Vagina (tissue), 2 donors: ENCODE measurements around the gene TSPAN15. TPM values are rescaled to one million over a fixed set of nuclear protein-coding genes. Genes with fewer than 3 reads are reported as not detected.
A peak's percentile ranks its signal among the peaks of the same experiment; 100 is the strongest.
"Not testable (repeated sequence)": the region's sequence is repeated elsewhere in the genome, so short reads cannot be mapped to it uniquely, and the experiment has no call there.

Source experiments
- DNase-seq, 2 donors: peaks; one replicate each; pipeline ENCODE4 v3.0.0-alpha.2; 2017; ENCODE audit errors: extremely low spot score in 2 of 2
- H3K27ac ChIP-seq: fragments of 200-600 bp; sonication (generic); one replicate; pipeline ENCODE4 v1.5.1; 2019
- H3K27me3 ChIP-seq: fragments of 200-600 bp; sonication (generic); one replicate; pipeline ENCODE4 v1.5.1; 2019
- H3K36me3 ChIP-seq, 2 donors: fragments of 200-600 bp; sonication (generic); one replicate each; pipeline ENCODE4 v1.5.1; 2017 to 2019
- H3K4me1 ChIP-seq: fragments of 200-600 bp; sonication (generic); one replicate; pipeline ENCODE4 v1.5.1; 2019
- H3K4me3 ChIP-seq, 2 donors: fragments of 200-600 bp; sonication (generic); 1 replicate in 1 of 2; 2 replicates in 1 of 2; pipeline ENCODE4 v1.5.1; 2016 to 2019
- H3K9me3 ChIP-seq: fragments of 200-600 bp; sonication (generic); one replicate; pipeline ENCODE4 v1.5.1; 2019
- POLR2A ChIP-seq, 2 donors: fragments of 450-650 bp; IDR thresholded peaks; one replicate each; pipeline ENCODE4 v1.6.1; 2017; ENCODE audit warnings: antibody characterized with exemption in 2 of 2, mild to moderate bottlenecking in 2 of 2, moderate library complexity in 2 of 2
- POLR2AphosphoS5 ChIP-seq, 2 donors: sonication (generic); formaldehyde crosslinking; IDR thresholded peaks; one replicate each; pipeline ENCODE4 v1.9.0; 2017; ENCODE audit warnings: antibody characterized with exemption in 2 of 2, mild to moderate bottlenecking in 2 of 2, low read depth in 1 of 2; ENCODE audit not compliant: insufficient read depth in 1 of 2
- intact Hi-C: fragments of 100-400 bp; cut with DNase I; formaldehyde crosslinking; loops from one replicate; pipeline ENCODE4 v1.15.1; 2023
- total RNA-seq: library from RNA; depleted of rRNA; stranded (reverse); fragments of >200 nt; gene quantifications from one replicate; pipeline ENCODE4 v1.2.3, GENCODE V29; 2016
- TF ChIP-seq, protein P1 (sequence below), 3 experiments: fragments of 450-650 bp in 2 of 3; fragments of 200-600 bp in 1 of 3; sonication (generic) in 1 of 3; IDR thresholded peaks; one replicate each; pipeline ENCODE4 v1.5.1; 2017 to 2019; ENCODE audit warnings: antibody characterized with exemption in 3 of 3, mild to moderate bottlenecking in 2 of 3, moderate library complexity in 2 of 3

Gene TSPAN15
- total RNA-seq, 1 donor from 2014 or later: 26.5 TPM

DNA sequence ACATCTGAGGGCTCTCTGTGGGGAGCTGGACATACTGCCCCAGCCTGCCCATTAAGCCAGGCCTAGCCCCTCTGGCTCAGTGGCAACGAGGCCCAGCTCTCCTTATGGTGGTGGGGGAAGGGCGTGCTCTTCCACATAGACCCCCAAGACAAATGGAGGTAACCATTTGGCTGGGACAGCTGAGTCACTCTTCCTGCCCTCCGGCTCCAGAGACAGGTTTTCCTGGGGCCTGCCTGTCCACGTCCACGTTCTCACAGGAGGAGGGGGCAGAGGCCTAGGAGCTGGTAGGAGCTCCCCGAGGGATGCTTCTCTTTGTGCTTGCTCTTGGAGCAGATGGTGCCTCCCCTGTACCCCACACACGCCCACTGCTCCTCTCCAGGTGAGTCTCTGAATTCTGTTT, 33.5 kb downstream of the TSPAN15 start:
- no peak for TF ChIP-seq POLR2A (IDR thresholded peaks at IDR 0.05)
- TF ChIP-seq POLR2AphosphoS5 (IDR thresholded peaks at IDR 0.05; ENCODE audit: insufficient read depth in 1 of 2, low read depth in 1 of 2): no peak
- TF ChIP-seq, protein P1, sequence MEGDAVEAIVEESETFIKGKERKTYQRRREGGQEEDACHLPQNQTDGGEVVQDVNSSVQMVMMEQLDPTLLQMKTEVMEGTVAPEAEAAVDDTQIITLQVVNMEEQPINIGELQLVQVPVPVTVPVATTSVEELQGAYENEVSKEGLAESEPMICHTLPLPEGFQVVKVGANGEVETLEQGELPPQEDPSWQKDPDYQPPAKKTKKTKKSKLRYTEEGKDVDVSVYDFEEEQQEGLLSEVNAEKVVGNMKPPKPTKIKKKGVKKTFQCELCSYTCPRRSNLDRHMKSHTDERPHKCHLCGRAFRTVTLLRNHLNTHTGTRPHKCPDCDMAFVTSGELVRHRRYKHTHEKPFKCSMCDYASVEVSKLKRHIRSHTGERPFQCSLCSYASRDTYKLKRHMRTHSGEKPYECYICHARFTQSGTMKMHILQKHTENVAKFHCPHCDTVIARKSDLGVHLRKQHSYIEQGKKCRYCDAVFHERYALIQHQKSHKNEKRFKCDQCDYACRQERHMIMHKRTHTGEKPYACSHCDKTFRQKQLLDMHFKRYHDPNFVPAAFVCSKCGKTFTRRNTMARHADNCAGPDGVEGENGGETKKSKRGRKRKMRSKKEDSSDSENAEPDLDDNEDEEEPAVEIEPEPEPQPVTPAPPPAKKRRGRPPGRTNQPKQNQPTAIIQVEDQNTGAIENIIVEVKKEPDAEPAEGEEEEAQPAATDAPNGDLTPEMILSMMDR (IDR thresholded peaks at IDR 0.05): no peak
- DNase-seq: no peak
- intact Hi-C loops: no loop called here
- H3K4me1 ChIP-seq: peaks cover 20% of the 10 kb centered on the region
- H3K27me3 ChIP-seq: no peaks in the 10 kb centered on the region
- no peaks in the 10 kb centered on the region for H3K9me3 ChIP-seq
- H3K36me3 ChIP-seq: no peaks in the 10 kb centered on the region
- peak overlapping the region; percentile 10 for H3K27ac ChIP-seq
- H3K4me3 ChIP-seq: no peak overlapping the region

DNA sequence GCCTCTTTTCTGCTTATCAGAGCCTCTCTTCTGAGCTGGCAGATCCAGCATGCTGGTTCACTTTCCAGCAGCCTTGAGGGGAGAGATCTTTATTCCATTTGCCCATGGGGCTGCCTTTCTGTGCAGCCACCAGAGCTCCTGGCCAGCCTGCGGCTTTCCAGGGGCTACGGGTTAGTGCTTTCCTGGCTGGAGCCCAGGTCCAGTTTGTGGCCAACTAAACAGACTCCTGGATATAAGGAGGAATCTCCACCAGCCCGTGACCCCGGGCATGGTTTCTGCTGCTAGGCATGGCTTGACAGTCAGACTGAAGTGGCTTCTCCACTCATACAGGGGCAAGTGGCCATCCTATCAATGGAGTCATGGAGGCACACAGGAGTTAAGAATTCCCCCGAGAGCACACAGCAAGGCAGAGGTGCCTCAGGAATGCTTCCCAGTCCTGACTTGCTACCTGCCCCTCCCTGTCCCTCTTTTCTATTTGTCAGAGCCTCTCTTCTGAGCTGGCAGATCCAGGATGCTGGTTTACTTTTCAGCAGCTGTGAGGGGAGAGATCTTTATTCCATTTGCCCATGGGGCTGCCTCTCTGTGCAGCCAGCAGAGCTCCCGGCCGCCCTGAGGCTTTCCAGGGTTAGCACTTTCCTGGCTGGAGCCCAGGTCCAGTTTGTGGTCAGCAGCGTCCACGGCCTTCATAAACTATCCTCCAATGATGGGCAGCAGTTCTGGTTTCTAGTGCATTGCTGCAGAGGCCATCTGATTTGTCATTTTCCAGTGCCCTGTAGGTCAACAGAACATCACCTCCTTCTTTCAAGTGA, 35.9 kb downstream of the TSPAN15 start:
- intact Hi-C loops: no loop called here
- Histone ChIP-seq H3K36me3 (no peaks in the 10 kb centered on the region), H3K4me1 (peaks cover 10% of the 10 kb centered on the region), H3K9me3 (no peaks in the 10 kb centered on the region), H3K27me3 (no peaks in the 10 kb centered on the region), H3K27ac (peak overlapping the region; percentile 3), H3K4me3 (no peak overlapping the region)
- no peak for TF ChIP-seq POLR2AphosphoS5 (IDR thresholded peaks at IDR 0.05; ENCODE audit: insufficient read depth in 1 of 2, low read depth in 1 of 2)
- TF ChIP-seq, protein P1 (IDR thresholded peaks at IDR 0.05): no peak
- no peak for TF ChIP-seq POLR2A (IDR thresholded peaks at IDR 0.05)
- DNase-seq: no peak

DNA sequence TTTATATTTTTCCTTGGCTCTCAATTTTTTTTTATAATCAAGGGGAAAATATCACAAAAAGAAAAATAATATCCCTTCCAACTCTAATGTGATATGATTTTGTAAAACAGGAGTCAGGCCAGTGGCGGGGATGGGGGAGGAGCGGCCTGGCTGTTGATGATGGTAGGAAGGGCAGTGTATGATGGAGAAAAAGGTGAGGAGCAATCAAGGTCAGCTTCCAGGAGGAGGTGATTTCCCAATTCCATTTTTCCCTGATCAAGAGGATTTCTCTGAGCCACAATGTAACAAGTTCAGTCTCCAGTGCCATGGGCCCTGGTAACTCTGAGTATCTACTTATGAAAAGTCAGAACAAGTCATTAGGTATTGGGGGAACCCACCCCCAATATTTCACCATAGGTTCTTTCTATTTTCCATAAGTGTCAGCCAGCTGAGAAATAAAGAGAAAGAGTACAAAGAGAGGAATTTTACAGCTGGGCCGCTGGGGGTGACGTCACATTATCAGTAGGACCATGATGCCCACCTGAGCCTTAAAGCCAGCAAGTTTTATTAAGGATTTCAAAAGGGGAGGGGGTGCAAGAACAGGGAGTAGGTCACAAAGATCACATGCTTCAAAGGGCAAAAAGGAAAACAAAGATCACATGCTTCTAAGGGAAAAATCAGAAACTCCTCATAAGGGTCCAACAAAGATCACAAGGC, 37.0 kb downstream of the TSPAN15 start:
- H3K4me3 ChIP-seq, H3K27ac ChIP-seq, intact Hi-C loops, DNase-seq, H3K36me3 ChIP-seq, H3K27me3 ChIP-seq, H3K9me3 ChIP-seq: not testable (repeated sequence)
- peaks cover 17% of the 10 kb centered on the region for H3K4me1 ChIP-seq

DNA sequence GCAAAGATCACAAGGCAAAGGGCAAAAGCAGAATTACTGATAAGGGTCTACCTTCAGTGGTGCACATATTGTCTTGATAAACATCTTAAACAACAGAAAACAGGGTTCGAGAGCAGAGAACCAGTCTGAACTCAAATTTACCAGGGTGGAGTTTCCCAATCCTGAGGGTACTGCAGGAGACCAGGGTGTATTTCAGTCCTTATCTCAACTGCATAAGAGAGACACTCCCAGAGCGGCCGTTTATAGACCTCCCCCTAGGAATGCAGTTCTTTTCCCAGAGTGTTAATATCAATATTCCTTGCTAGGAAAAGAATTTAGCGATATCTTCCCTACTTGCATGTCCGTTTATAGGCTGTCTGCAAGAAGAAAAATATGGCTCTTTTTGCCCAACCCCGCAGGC, 37.6 kb downstream of the TSPAN15 start:
- H3K27ac ChIP-seq, H3K27me3 ChIP-seq, DNase-seq, intact Hi-C loops, H3K4me3 ChIP-seq, H3K9me3 ChIP-seq, H3K36me3 ChIP-seq: not testable (repeated sequence)
- H3K4me1 ChIP-seq: peaks cover 17% of the 10 kb centered on the region

DNA sequence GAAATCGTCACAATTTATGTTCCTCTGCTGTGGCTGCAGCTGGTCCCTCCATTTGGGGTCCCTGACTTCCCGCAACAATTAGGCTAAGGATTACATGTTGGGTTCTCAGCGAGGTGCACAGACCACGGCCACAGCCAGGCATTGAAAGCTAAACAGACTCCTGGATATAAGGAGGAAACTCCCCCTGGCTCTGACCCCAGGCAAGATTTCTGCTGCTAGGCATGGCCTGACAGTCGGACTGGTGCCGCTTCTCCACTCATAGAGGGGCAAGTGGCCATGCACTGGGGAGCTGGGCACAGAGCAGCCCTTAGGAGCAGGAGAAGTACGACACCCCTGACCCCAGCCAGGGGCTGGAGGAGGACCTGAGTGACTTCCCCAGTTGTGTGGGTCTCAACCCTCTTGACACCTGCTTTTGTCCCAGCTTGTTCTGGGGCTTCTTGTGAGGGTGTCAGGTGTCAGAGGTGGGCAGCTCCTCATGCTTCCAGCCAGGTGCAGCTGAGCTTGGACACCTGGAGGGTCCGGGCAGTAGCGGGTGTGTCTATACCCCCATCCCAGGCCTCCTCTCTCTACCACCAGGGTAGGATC, 38.3 kb downstream of the TSPAN15 start:
- Histone ChIP-seq H3K36me3 (no peaks in the 10 kb centered on the region), H3K4me3 (no peak overlapping the region), H3K27ac (no peak overlapping the region), H3K4me1 (peaks cover 17% of the 10 kb centered on the region), H3K27me3 (no peaks in the 10 kb centered on the region), H3K9me3 (no peaks in the 10 kb centered on the region)
- DNase-seq: no peak
- TF ChIP-seq, protein P1 (IDR thresholded peaks at IDR 0.05): no peak
- TF ChIP-seq POLR2A (IDR thresholded peaks at IDR 0.05) (no peak), POLR2AphosphoS5 (IDR thresholded peaks at IDR 0.05; ENCODE audit: insufficient read depth in 1 of 2, low read depth in 1 of 2) (no peak)
- intact Hi-C loops: no loop called here

DNA sequence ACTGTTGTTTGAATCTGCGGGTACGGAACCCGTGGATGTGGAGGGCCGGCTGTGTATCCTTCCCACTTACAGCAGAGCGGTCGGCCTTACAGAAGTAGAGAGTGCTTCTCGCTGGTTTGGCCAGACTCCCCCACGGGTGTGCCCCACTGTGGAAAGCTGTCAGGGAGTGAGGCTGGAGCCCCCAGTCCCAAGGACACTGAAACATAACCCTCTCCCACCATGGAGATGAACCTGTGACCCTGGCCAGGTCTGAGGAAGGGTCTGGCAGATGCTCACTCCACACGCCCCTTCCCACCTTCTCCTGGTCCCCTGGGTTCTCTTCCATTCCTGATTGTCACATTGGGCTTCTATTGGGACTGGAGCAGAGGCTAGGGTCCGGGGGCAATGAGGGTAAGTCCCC, 39.6 kb downstream of the TSPAN15 start:
- intact Hi-C loops: no loop called here
- no peaks in the 10 kb centered on the region for H3K36me3 ChIP-seq
- no peak overlapping the region for H3K27ac ChIP-seq
- H3K4me1 ChIP-seq: peaks cover 17% of the 10 kb centered on the region
- no peaks in the 10 kb centered on the region for H3K9me3 ChIP-seq
- H3K4me3 ChIP-seq: no peak overlapping the region
- no peaks in the 10 kb centered on the region for H3K27me3 ChIP-seq
- DNase-seq: no peak
- TF ChIP-seq, protein P1 (IDR thresholded peaks at IDR 0.05): no peak
- TF ChIP-seq POLR2A (IDR thresholded peaks at IDR 0.05) (no peak), POLR2AphosphoS5 (IDR thresholded peaks at IDR 0.05; ENCODE audit: insufficient read depth in 1 of 2, low read depth in 1 of 2) (no peak)
